Measurements from ENCODE around the gene NGF. TPM values are rescaled to one million over a fixed set of nuclear protein-coding genes. Genes with fewer than 3 reads are reported as not detected.
"Not testable (repeated sequence)": the region's sequence is repeated elsewhere in the genome, so short reads cannot be mapped to it uniquely, and the experiment has no call there.

NGF gene
- total RNA-seq, 8 experiments from 2014 or later = 0.57 to 20.0 (median 0.78) TPM; not detected in 4

- no peaks in the 10 kb centered on the region for H3K4me1 ChIP-seq (replicated peaks in 1 of 2)
- in situ Hi-C loops (cut with MboI; ENCODE audit: low pct_unique_long_range_greater_than_20kb in 2 of 9, low sequenced_read_pairs in 9 of 9, unreplicated experiment in 9 of 9) = loop anchor here in 1 of 9 experiments (10.0 kb wide), 1 partner anchor 147 kb away; no protein-coding TSS in a partner anchor
- no peak for ATAC-seq (replicated peaks in 6 of 8)
- H3K27ac ChIP-seq = no peak overlapping the region
- H3K4me3 ChIP-seq = no peak overlapping the region
- 30 to 94% (median 81%) methylated on average over 1 to 11 of the region's 11 CpGs for WGBS, 10 experiments
Measured at GRCh38 chr1:115317101-115318012, 20.7 kb downstream of the NGF start.

GRCh38 chr1:115314765-115315164 is 23.3 kb downstream of the NGF start:
- H3K27ac ChIP-seq = no peak overlapping the region
- in situ Hi-C loops (cut with MboI; ENCODE audit: low pct_unique_long_range_greater_than_20kb in 2 of 9, low sequenced_read_pairs in 9 of 9, unreplicated experiment in 9 of 9) = loop anchor here in 1 of 9 experiments (10.0 kb wide), 1 partner anchor 150 kb away; no protein-coding TSS in a partner anchor
- no peak for ATAC-seq (replicated peaks in 6 of 8)
- 19 to 92% (median 73%) methylated on average over 1 to 3 of the region's 3 CpGs for WGBS, 10 experiments
- H3K4me1 ChIP-seq (replicated peaks in 1 of 2) = no peaks in the 10 kb centered on the region
- H3K4me3 ChIP-seq = no peak overlapping the region

GRCh38 chr1:115314092-115314491 is 24.0 kb downstream of the NGF start:
- ATAC-seq (replicated peaks in 6 of 8) = no peak
- 20 to 100% (median 66%) methylated on average over 1 to 4 of the region's 4 CpGs; no CpG with 5 or more reads in 2 of the 10 experiments for WGBS, 10 experiments
- Histone ChIP-seq H3K4me1 (replicated peaks in 1 of 2) (no peaks in the 10 kb centered on the region), H3K4me3 (no peak overlapping the region), H3K27ac (no peak overlapping the region)
- in situ Hi-C loops (cut with MboI; ENCODE audit: low pct_unique_long_range_greater_than_20kb in 2 of 9, low sequenced_read_pairs in 9 of 9, unreplicated experiment in 9 of 9) = loop anchor here in 1 of 9 experiments (10.0 kb wide), 1 partner anchor 151 kb away; no protein-coding TSS in a partner anchor

- Histone ChIP-seq H3K27ac (no peak overlapping the region), H3K4me3 (no peak overlapping the region), H3K4me1 (replicated peaks in 1 of 2) (no peaks in the 10 kb centered on the region)
- in situ Hi-C loops (cut with MboI; ENCODE audit: low pct_unique_long_range_greater_than_20kb in 2 of 9, low sequenced_read_pairs in 9 of 9, unreplicated experiment in 9 of 9) = loop anchor here in 1 of 9 experiments (10.0 kb wide), 1 partner anchor 152 kb away; no protein-coding TSS in a partner anchor
- WGBS, 10 experiments = 43 to 100% (median 86%) methylated on average over 1 of the region's 1 CpG; no CpG with 5 or more reads in 1 of the 10 experiments
- no peak for ATAC-seq (replicated peaks in 6 of 8)
Measured at GRCh38 chr1:115313182-115313581, 24.9 kb downstream of the NGF start.

GRCh38 chr1:115312742-115313141 is 25.3 kb downstream of the NGF start:
- ATAC-seq (replicated peaks in 6 of 8) = no peak
- Histone ChIP-seq H3K4me3 (no peak overlapping the region), H3K4me1 (replicated peaks in 1 of 2) (no peaks in the 10 kb centered on the region), H3K27ac (no peak overlapping the region)
- in situ Hi-C loops (cut with MboI; ENCODE audit: low pct_unique_long_range_greater_than_20kb in 2 of 9, low sequenced_read_pairs in 9 of 9, unreplicated experiment in 9 of 9) = loop anchor here in 1 of 9 experiments (10.0 kb wide), 1 partner anchor 152 kb away; no protein-coding TSS in a partner anchor

GRCh38 chr1:115311474-115311989 is 26.5 kb downstream of the NGF start:
- peak in 3 of 8 experiments; percentile 73 to 82 (median 81) for ATAC-seq (replicated peaks in 6 of 8)
- in situ Hi-C loops (cut with MboI; ENCODE audit: low pct_unique_long_range_greater_than_20kb in 2 of 9, low sequenced_read_pairs in 9 of 9, unreplicated experiment in 9 of 9) = loop anchor here in 1 of 9 experiments (10.0 kb wide), 1 partner anchor 153 kb away; no protein-coding TSS in a partner anchor
- WGBS, 10 experiments = 40 to 100% (median 81%) methylated on average over 1 of the region's 1 CpG; no CpG with 5 or more reads in 4 of the 10 experiments
- no peak overlapping the region for H3K4me3 ChIP-seq
- no peaks in the 10 kb centered on the region for H3K4me1 ChIP-seq (replicated peaks in 1 of 2)
- H3K27ac ChIP-seq = no peak overlapping the region

GRCh38 chr1:115310581-115311473 is 27.2 kb downstream of the NGF start:
- ATAC-seq (replicated peaks in 6 of 8) = peak in 3 of 8 experiments; percentile 62 to 79 (median 63)
- in situ Hi-C loops (cut with MboI; ENCODE audit: low pct_unique_long_range_greater_than_20kb in 2 of 9, low sequenced_read_pairs in 9 of 9, unreplicated experiment in 9 of 9) = loop anchor here in 1 of 9 experiments (10.0 kb wide), 1 partner anchor 154 kb away; no protein-coding TSS in a partner anchor

GRCh38 chr1:115309504-115309903 is 28.5 kb downstream of the NGF start:
- ATAC-seq (replicated peaks in 6 of 8); H3K27ac ChIP-seq; H3K4me3 ChIP-seq; H3K4me1 ChIP-seq (replicated peaks in 1 of 2); in situ Hi-C loops (cut with MboI; ENCODE audit: low pct_unique_long_range_greater_than_20kb in 2 of 9, low sequenced_read_pairs in 9 of 9, unreplicated experiment in 9 of 9): not testable (repeated sequence)

More at GRCh38 chr1:115310581-115311473, 27.2 kb downstream of the NGF start:
- H3K4me1 ChIP-seq (replicated peaks in 1 of 2) = no peaks in the 10 kb centered on the region
- no peak overlapping the region for H3K27ac ChIP-seq
- WGBS, 10 experiments = 0 to 100% (median 40%) methylated on average over 1 of the region's 2 CpGs; no CpG with 5 or more reads in 4 of the 10 experiments
- no peak overlapping the region for H3K4me3 ChIP-seq

GRCh38 chr1:115308969-115309368 is 29.1 kb downstream of the NGF start:
- Histone ChIP-seq H3K4me3 (no peak overlapping the region), H3K4me1 (replicated peaks in 1 of 2) (no peaks in the 10 kb centered on the region), H3K27ac (no peak overlapping the region)
- in situ Hi-C loops (cut with MboI; ENCODE audit: low pct_unique_long_range_greater_than_20kb in 2 of 9, low sequenced_read_pairs in 9 of 9, unreplicated experiment in 9 of 9) = no loop called here
- WGBS, 10 experiments = 78 to 100% (median 87%) methylated on average over 1 of the region's 1 CpG; no CpG with 5 or more reads in 4 of the 10 experiments
- ATAC-seq (replicated peaks in 6 of 8) = no peak

- no peak overlapping the region for H3K4me3 ChIP-seq
- H3K4me1 ChIP-seq (replicated peaks in 1 of 2) = peaks cover 0 to 1% of the 10 kb centered on the region in 2 donors
- in situ Hi-C loops (cut with MboI; ENCODE audit: low pct_unique_long_range_greater_than_20kb in 2 of 9, low sequenced_read_pairs in 9 of 9, unreplicated experiment in 9 of 9) = no loop called here
- H3K27ac ChIP-seq = no peak overlapping the region
- ATAC-seq (replicated peaks in 6 of 8) = peak in 2 of 8 experiments; percentile 48 to 75
Measured at GRCh38 chr1:115307661-115308060, 30.4 kb downstream of the NGF start.

GRCh38 chr1:115306146-115306545 is 31.9 kb downstream of the NGF start:
- Histone ChIP-seq H3K4me1 (replicated peaks in 1 of 2) (peaks cover 0 to 11% of the 10 kb centered on the region in 2 donors), H3K27ac (no peak overlapping the region), H3K4me3 (no peak overlapping the region)
- in situ Hi-C loops (cut with MboI; ENCODE audit: low pct_unique_long_range_greater_than_20kb in 2 of 9, low sequenced_read_pairs in 9 of 9, unreplicated experiment in 9 of 9) = no loop called here
- WGBS, 10 experiments = 36 to 100% (median 82%) methylated on average over 2 of the region's 2 CpGs
- no peak for ATAC-seq (replicated peaks in 6 of 8)

- H3K4me1 ChIP-seq (replicated peaks in 1 of 2) = peaks cover 0 to 27% of the 10 kb centered on the region in 2 donors
- in situ Hi-C loops (cut with MboI; ENCODE audit: low pct_unique_long_range_greater_than_20kb in 2 of 9, low sequenced_read_pairs in 9 of 9, unreplicated experiment in 9 of 9) = no loop called here
- WGBS, 10 experiments = 75 to 100% (median 98%) methylated on average over 1 to 2 of the region's 2 CpGs; no CpG with 5 or more reads in 4 of the 10 experiments
- ATAC-seq (replicated peaks in 6 of 8) = no peak
- H3K4me3 ChIP-seq = no peak overlapping the region
- no peak overlapping the region for H3K27ac ChIP-seq
Measured at GRCh38 chr1:115303364-115303763, 34.7 kb downstream of the NGF start.

Measured in motor neuron (in vitro differentiated cells).